ENCODE data around the gene UBE2E2. TPM values are rescaled to one million over a fixed set of nuclear protein-coding genes. Genes with fewer than 3 reads are reported as not detected.

Gene UBE2E2
- total RNA-seq, 1 donor from 2014 or later, result 32.5 TPM

GRCh38 chr3:23565041-23565775 lies 362.1 kb downstream of the UBE2E2 start:
- TF ChIP-seq, protein P1, sequence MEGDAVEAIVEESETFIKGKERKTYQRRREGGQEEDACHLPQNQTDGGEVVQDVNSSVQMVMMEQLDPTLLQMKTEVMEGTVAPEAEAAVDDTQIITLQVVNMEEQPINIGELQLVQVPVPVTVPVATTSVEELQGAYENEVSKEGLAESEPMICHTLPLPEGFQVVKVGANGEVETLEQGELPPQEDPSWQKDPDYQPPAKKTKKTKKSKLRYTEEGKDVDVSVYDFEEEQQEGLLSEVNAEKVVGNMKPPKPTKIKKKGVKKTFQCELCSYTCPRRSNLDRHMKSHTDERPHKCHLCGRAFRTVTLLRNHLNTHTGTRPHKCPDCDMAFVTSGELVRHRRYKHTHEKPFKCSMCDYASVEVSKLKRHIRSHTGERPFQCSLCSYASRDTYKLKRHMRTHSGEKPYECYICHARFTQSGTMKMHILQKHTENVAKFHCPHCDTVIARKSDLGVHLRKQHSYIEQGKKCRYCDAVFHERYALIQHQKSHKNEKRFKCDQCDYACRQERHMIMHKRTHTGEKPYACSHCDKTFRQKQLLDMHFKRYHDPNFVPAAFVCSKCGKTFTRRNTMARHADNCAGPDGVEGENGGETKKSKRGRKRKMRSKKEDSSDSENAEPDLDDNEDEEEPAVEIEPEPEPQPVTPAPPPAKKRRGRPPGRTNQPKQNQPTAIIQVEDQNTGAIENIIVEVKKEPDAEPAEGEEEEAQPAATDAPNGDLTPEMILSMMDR (IDR thresholded peaks at IDR 0.05; ENCODE audit: unreplicated experiment), result no peak
- Mint-ChIP-seq H3K27ac (no peak overlapping the region), H3K36me3 (ENCODE audit: insufficient read depth) (no peaks in the 10 kb centered on the region), H3K4me3 (ENCODE audit: low read depth) (no peak overlapping the region), H3K4me1 (ENCODE audit: low read depth) (peaks cover 9% of the 10 kb centered on the region), H3K9me3 (ENCODE audit: low read depth) (no peaks in the 10 kb centered on the region), H3K27me3 (no peaks in the 10 kb centered on the region)
- DNase-seq (ENCODE audit: low spot score, unreplicated experiment), result no peak

DNA sequence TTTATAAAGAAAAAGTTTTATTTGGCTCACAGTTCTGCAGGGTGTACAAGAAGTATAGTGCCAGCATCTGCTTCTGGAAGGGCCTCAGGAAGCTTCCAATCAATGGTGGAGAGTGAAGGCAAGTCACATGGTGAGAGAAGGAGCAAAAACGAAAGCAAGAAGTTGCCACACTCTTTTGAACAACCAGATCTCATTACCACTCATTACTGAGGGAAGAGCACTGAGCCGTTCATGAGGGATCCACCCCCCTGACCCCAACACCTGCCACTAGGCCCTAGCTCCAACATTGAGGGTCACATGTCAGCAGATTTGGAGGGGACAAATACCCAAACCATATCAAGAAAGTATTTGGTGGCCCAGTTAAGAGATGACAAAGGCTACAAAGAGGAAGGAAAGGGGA lies 363.4 kb downstream of the UBE2E2 start:
- DNase-seq (ENCODE audit: low spot score, unreplicated experiment), result no peak
- Mint-ChIP-seq H3K9me3 (ENCODE audit: low read depth) (peaks cover 1% of the 10 kb centered on the region), H3K27me3 (no peaks in the 10 kb centered on the region), H3K36me3 (ENCODE audit: insufficient read depth) (no peaks in the 10 kb centered on the region), H3K4me1 (ENCODE audit: low read depth) (peaks cover 9% of the 10 kb centered on the region), H3K4me3 (ENCODE audit: low read depth) (no peak overlapping the region), H3K27ac (no peak overlapping the region)
- TF ChIP-seq, protein P1 (IDR thresholded peaks at IDR 0.05; ENCODE audit: unreplicated experiment), result no peak

- Mint-ChIP-seq H3K27me3 (no peaks in the 10 kb centered on the region), H3K4me1 (ENCODE audit: low read depth) (peaks cover 9% of the 10 kb centered on the region), H3K9me3 (ENCODE audit: low read depth) (peaks cover 6% of the 10 kb centered on the region), H3K36me3 (ENCODE audit: insufficient read depth) (no peaks in the 10 kb centered on the region), H3K27ac (no peak overlapping the region), H3K4me3 (ENCODE audit: low read depth) (no peak overlapping the region)
- TF ChIP-seq, protein P1 (IDR thresholded peaks at IDR 0.05; ENCODE audit: unreplicated experiment), result no peak
- DNase-seq (ENCODE audit: low spot score, unreplicated experiment), result no peak
These were observed 364.8 kb downstream of the UBE2E2 start for GRCh38 chr3:23567917-23568316.

DNA sequence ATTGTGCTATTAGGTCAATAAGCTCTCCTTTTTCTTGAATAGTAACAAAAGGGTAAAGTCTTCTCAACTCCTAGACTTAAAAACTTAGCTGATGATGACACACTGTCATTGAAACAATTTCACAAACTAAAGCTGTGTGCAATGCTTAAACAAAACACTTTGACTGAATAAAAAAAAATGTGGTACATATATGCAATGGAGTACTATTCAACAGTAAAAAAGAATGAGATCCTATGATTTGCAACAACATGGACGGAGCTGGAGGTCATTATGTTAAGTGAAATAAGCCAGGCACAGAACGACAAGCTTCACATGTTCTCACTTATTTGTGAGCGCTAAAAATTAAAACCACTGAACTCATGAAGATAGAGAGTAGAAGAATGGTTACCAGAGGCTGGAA lies 370.7 kb downstream of the UBE2E2 start:
- TF ChIP-seq, protein P1 (IDR thresholded peaks at IDR 0.05; ENCODE audit: unreplicated experiment), result no peak
- H3K4me1 Mint-ChIP-seq (ENCODE audit: low read depth), result peaks cover 4% of the 10 kb centered on the region
- no peak for DNase-seq (ENCODE audit: low spot score, unreplicated experiment)
- peaks cover 10% of the 10 kb centered on the region for H3K9me3 Mint-ChIP-seq (ENCODE audit: low read depth)
- H3K4me3 Mint-ChIP-seq (ENCODE audit: low read depth), result no peak overlapping the region
- no peaks in the 10 kb centered on the region for H3K27me3 Mint-ChIP-seq
- H3K27ac Mint-ChIP-seq, result no peak overlapping the region
- H3K36me3 Mint-ChIP-seq (ENCODE audit: insufficient read depth), result peaks cover 1% of the 10 kb centered on the region

- H3K27me3 Mint-ChIP-seq, result no peaks in the 10 kb centered on the region
- no peak overlapping the region for H3K4me3 Mint-ChIP-seq (ENCODE audit: low read depth)
- DNase-seq (ENCODE audit: low spot score, unreplicated experiment), result no peak
- H3K4me1 Mint-ChIP-seq (ENCODE audit: low read depth), result peaks cover 4% of the 10 kb centered on the region
- H3K36me3 Mint-ChIP-seq (ENCODE audit: insufficient read depth), result peaks cover 1% of the 10 kb centered on the region
- no peak overlapping the region for H3K27ac Mint-ChIP-seq
- TF ChIP-seq, protein P1 (IDR thresholded peaks at IDR 0.05; ENCODE audit: unreplicated experiment), result no peak
- H3K9me3 Mint-ChIP-seq (ENCODE audit: low read depth), result peaks cover 10% of the 10 kb centered on the region
These were observed 371.7 kb downstream of the UBE2E2 start for GRCh38 chr3:23574822-23575315.
